ENCODE measurements around the gene CDH4.

DNA sequence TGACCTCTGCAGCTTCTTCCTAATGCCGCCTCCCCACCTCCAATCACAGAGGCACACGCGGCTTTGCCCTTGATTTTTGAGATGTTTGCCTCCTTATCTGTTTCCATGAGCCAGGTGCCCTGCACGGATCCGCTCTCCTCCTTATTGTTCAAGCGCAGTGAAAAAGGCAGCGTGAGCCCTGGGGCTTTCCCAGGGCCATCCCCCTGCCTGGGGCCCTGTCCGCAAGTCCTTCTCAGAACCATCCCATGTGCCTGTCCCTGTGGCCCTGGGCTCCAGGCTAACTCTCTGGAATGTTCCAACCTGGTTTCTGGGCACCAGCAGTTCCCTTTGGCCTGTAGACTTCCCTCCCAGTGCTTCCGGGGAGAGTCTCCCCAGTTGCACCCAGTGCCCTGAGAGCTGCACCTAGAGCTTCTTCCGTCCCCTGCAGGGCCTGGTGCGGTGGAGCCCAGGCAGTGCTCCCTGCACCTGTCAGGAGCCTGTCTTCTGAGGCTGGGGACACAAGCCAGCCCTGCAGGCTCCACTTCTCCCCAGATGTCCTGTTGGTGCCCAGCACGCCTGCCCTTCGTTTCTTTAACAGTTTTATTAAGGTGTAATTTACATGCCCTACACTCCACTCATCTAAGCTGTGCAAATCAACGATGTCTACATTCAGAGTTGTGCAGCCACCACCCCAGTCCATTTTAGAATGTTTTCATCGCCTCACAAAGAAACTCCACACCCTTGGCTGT is 330.3 kb downstream of the CDH4 start:
- TF ChIP-seq POLR2A (IDR thresholded peaks at IDR 0.05): no peak
- TF ChIP-seq CTCF (IDR thresholded peaks at IDR 0.05): no peak
